GM10847 (cell line): ENCODE data around the gene PDGFC.

Experiments
- POLR2A ChIP-seq: IDR thresholded peaks from 2 replicates; pipeline ENCODE4 v1.6.1; 2011; ENCODE audit not compliant: insufficient read length; ENCODE audit errors: extremely low read depth

Gene PDGFC

DNA sequence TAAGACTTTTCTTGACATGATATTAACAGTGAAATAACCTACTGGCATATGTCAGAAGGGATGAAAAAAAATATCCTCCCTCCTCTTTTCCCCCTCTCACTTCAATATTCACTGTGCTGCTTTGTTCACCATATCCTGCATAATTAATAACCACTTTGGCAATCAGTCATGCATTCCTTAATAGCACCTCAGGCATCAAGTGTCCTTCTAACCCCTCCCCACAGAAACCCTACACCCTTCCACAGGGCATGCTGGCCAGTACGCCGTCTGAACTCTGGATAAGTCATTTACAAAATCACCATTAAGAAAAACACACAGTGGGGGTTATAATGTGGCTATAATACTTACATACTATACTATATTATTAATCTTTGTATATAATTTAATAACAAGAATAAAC is 165.9 kb downstream of the PDGFC start:
- TF ChIP-seq POLR2A: no peak

GRCh38 chr4:156803056-156803455 is 168.5 kb downstream of the PDGFC start:
- TF ChIP-seq POLR2A: no peak

- TF ChIP-seq POLR2A: no peak
Measured at GRCh38 chr4:156800463-156800862, 171.1 kb downstream of the PDGFC start.

GRCh38 chr4:156799121-156799589 is 172.4 kb downstream of the PDGFC start:
- TF ChIP-seq POLR2A: no peak

GRCh38 chr4:156798438-156798837 is 173.2 kb downstream of the PDGFC start:
- TF ChIP-seq POLR2A: no peak

GRCh38 chr4:156797206-156797605 is 174.4 kb downstream of the PDGFC start:
- no peak for TF ChIP-seq POLR2A

GRCh38 chr4:156795727-156796126 is 175.9 kb downstream of the PDGFC start:
- no peak for TF ChIP-seq POLR2A

DNA sequence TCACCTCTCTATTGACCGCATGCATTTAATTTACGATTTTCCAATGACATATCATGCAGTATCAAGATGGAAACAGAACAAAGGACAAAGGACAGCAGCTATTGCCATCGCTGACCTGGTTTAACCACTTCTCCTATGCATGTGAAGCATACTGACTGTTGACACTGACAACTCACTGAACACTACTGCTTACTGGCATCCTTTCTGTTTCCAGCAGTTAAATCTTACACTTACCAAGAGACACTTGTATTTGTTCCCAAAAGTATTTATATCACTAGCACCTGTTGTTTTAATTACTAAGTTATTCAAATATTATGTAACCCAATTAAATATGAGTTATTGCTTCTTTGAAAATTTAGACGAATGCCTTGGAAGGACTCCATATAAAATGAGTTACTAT is 176.7 kb downstream of the PDGFC start:
- no peak for TF ChIP-seq POLR2A

DNA sequence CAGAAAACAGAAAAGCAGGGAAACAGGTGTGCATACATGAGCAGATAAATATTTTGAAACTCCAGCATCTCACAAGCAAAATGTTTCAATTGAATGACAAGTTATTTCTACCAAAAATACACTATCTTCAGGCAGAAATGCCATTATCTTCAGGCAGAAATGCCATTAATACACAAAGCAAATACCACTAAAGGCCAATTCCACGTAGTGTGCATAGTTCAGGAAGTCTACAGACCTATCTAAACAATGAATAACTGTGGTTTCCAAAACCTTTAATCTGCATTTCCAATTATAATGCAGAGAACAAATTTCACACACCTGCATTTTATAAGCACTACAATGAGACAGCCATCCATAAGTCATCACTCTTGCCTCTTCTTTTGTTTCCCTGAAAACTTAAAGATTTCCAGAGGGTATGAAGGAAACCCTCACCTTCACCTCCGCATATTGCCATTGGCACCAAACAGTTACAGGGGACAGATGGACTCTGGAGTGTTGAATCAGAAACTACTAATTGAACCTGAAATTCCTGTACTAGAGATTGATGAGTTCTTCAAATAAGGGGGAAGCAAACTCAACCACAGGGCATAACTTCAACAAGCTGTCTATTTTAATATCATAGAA is 179.0 kb downstream of the PDGFC start:
- TF ChIP-seq POLR2A: no peak

DNA sequence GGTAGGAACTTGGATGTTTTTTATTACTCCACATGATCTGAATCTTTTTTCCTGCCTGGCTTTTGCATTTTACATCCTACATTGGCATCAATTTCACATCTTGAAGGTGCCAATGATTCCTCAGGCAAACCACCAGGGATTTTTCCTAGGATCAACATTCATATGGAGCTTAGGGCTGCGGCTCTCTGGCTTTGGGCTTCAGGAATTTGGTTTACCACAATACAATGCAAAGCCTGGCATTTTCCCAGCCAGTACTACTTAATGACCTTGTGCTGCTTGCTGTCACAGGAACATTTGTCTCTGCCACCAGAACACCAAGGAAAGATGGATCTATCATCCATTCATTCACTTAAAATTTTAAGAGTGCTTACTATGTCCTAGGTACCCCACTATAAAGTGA is 180.7 kb downstream of the PDGFC start:
- no peak for TF ChIP-seq POLR2A

GRCh38 chr4:156788782-156789181 is 182.8 kb downstream of the PDGFC start:
- no peak for TF ChIP-seq POLR2A

DNA sequence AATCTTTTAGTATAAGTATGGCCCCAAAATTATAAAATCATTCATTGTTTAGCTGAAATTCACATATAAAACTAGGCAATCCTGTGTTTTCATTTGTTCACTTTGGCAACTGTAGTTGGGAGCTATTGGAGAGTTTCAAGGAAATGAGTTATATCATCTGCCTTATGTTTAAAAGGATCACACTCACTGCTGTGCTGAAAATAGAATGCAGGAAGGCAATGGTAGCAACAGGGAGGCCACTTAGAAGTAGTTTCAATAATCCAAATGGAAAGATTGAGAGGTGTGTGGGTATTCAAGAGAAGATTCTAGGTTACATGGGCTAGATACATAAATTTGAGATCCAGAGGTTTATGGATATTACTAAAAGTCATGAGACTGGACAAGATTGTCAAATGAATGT is 184.9 kb downstream of the PDGFC start:
- no peak for TF ChIP-seq POLR2A

DNA sequence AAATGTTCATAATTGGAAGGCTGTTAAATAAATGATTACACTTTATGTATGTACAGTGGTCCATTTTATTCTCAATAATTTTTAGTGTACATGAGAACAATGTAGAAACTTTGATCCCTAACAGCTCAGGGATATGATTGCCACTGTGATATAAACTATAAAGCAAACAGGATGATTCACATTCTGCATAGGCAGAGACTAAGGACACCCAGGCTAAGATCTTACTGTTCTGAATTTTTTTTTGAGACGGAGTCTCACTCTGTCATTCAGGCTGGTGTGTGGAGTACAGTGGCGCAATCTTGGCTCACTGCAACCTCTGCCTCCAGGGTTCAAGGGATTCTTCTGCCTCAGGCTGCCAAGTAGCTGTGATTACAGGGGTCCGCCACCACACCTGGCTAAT is 186.6 kb downstream of the PDGFC start:
- no peak for TF ChIP-seq POLR2A

DNA sequence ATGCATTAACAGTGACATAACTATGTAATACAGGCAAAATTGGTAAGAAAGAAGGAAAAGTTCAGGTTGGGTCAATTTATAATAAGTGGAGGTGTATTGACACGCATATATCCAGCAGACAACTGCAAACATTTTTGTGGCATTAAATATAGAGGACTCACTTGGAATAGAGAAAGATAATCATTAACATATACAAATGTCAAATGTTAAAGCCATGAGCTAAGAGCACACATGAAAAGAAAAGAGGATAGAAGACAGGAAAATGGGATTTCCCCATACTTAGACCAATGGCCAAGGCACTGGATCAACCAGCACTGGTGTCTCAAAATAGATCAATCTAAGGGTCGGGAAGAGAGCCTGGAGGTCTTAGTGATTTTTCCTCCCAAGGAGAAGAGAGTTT is 187.6 kb downstream of the PDGFC start:
- TF ChIP-seq POLR2A: no peak

GRCh38 chr4:156782491-156782890 is 189.1 kb downstream of the PDGFC start:
- TF ChIP-seq POLR2A: no peak

GRCh38 chr4:156781852-156782251 is 189.7 kb downstream of the PDGFC start:
- no peak for TF ChIP-seq POLR2A

DNA sequence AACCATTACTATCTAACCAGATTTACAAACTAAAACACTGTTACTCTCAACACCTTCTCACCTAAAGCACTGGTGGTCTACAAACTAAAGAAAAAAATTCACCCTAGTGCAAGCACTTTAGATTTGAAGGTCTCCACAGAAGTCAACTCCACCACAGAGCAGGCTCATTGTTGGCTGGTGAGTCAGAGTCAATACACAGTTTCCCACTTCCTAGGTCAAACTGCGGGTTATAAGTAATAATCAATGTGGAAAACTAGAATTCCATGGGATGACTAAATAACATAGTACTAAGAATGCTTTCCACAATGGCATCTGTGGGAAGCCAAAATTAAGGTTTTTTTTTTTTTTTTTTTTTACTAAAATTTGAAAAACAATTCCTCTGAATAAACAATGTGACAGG is 191.8 kb downstream of the PDGFC start:
- no peak for TF ChIP-seq POLR2A
